GM19023 (cell line): Measurements from ENCODE around the gene UCP1.
"Not testable (repeated sequence)": the region's sequence is repeated elsewhere in the genome, so short reads cannot be mapped to it uniquely, and the experiment has no call there.

Experiments
- ATAC-seq: cut with Tn5 transposase; IDR thresholded peaks from one replicate; pipeline ENCODE4 v1.9.1; 2021; ENCODE audit warnings: mild to moderate bottlenecking, moderate library complexity; ENCODE audit not compliant: unreplicated experiment

The UCP1 gene

GRCh38 chr4:140556372-140557085 is 12.2 kb downstream of the UCP1 start:
- ATAC-seq = peak; percentile 100

GRCh38 chr4:140533951-140534480 is 34.7 kb downstream of the UCP1 start:
- ATAC-seq = no peak

GRCh38 chr4:140529434-140529833 is 39.3 kb downstream of the UCP1 start:
- ATAC-seq = no peak

GRCh38 chr4:140523857-140524742 is 44.7 kb downstream of the UCP1 start, which contains the start of gene ELMOD2:
ELMOD2 (plus strand) TSS chr4:140524168; CDS start chr4:140525429, 1,261 bp downstream.
- peak; percentile 100 for ATAC-seq

- ATAC-seq = peak; percentile 6
Observed at GRCh38 chr4:140523370-140523856, 45.3 kb downstream of the UCP1 start.

GRCh38 chr4:140515423-140515822 is 53.3 kb downstream of the UCP1 start:
- no peak for ATAC-seq

- ATAC-seq = not testable (repeated sequence)
Observed at GRCh38 chr4:140513765-140514164, 55.0 kb downstream of the UCP1 start.
